Esophagus muscularis mucosa (tissue), 4 donors: ENCODE data around the gene F9. TPM values are rescaled to one million over a fixed set of nuclear protein-coding genes. Genes with fewer than 3 reads are reported as not detected.

Source experiments
- DNase-seq: peaks from one replicate; pipeline ENCODE4 v3.0.0-alpha.2; 2017; ENCODE audit errors: extremely low spot score
- H3K27ac ChIP-seq, 4 donors: fragments of 200-600 bp; sonication (generic); replicated peaks in 1 of 4; 1 replicate in 3 of 4; 2 replicates in 1 of 4; pipeline ENCODE4 v1.5.1; 2016 to 2019; ENCODE audit warnings: mild to moderate bottlenecking in 1 of 4
- H3K27me3 ChIP-seq, 4 donors: fragments of 200-600 bp; sonication (generic); one replicate each; pipeline versions ENCODE4 v1.5.1 to v1.6.0; 2016 to 2019
- H3K36me3 ChIP-seq, 4 donors: fragments of 200-600 bp; sonication (generic); one replicate each; pipeline ENCODE4 v1.5.1; 2016 to 2019
- H3K4me1 ChIP-seq, 4 donors: fragments of 200-600 bp; sonication (generic); one replicate each; pipeline ENCODE4 v1.5.1; 2016 to 2019
- H3K4me3 ChIP-seq, 4 donors: fragments of 200-600 bp; sonication (generic); 1 replicate in 2 of 4; 2 replicates in 2 of 4; pipeline ENCODE4 v1.5.1; 2016 to 2019; ENCODE audit warnings: mild to moderate bottlenecking in 4 of 4, moderate library complexity in 1 of 4
- H3K9me3 ChIP-seq, 4 donors: fragments of 200-600 bp; sonication (generic); 1 replicate in 3 of 4; 2 replicates in 1 of 4; pipeline ENCODE4 v1.5.1; 2016 to 2019
- CTCF ChIP-seq, 3 experiments: fragments of 200-600 bp in 2 of 3; fragments of 450-650 bp in 1 of 3; sonication (generic) in 2 of 3; IDR thresholded peaks; one replicate each; pipeline ENCODE4 v1.5.1; 2017 to 2019; ENCODE audit warnings: antibody characterized with exemption in 3 of 3, mild to moderate bottlenecking in 2 of 3, moderate library complexity in 1 of 3
- EP300 ChIP-seq: sonication (generic); formaldehyde crosslinking; IDR thresholded peaks from one replicate; pipeline ENCODE4 v1.6.1; 2017; ENCODE audit warnings: antibody characterized with exemption
- POLR2A ChIP-seq: fragments of 450-650 bp; IDR thresholded peaks from one replicate; pipeline ENCODE4 v1.6.1; 2017; ENCODE audit warnings: antibody characterized with exemption, moderate library complexity, mild to moderate bottlenecking, low read depth
- POLR2AphosphoS5 ChIP-seq, 2 donors: sonication (generic); formaldehyde crosslinking; IDR thresholded peaks; one replicate each; pipeline ENCODE4 v1.6.1; 2017; ENCODE audit warnings: antibody characterized with exemption in 2 of 2
- WGBS: methylation state at CpG from one replicate; pipeline ENCODE4 v1.1.5; 2018; 5-methylcytosine and 5-hydroxymethylcytosine counted together
- intact Hi-C: fragments of 100-400 bp; cut with DNase I; formaldehyde crosslinking; loops from one replicate; pipeline ENCODE4 v1.15.1; 2023
- total RNA-seq, 4 donors: library from RNA; depleted of rRNA; stranded (reverse); fragments of >200 nt; gene quantifications; one replicate each; pipeline versions ENCODE4 v1.1.0 to v1.2.1, GENCODE V29; 2016

F9 gene
- total RNA-seq, 4 donors from 2014 or later: not detected

DNA sequence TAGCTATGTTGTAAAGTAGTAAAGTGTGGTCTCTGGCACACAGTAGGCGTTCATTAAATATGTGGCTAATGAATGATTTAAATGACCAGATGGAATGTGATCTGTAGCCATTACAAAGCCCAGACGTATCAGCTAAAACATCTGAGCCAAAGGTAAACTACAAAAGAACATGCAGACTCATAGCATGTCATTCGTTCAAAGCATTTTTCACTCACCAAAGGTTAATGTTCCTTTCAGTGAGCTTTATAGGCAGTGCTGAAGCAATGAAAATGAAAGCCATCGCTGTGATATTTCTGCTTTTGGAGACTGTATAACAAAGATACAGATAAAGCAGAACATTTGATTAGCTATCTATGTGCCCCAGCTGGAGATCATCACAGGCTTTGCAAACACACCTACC, 50.5 kb downstream of the F9 start:
- Histone ChIP-seq H3K4me3 (no peak overlapping the region), H3K27ac (no peak overlapping the region), H3K9me3 (no peaks in the 10 kb centered on the region), H3K27me3 (no peaks in the 10 kb centered on the region), H3K36me3 (no peaks in the 10 kb centered on the region), H3K4me1 (no peaks in the 10 kb centered on the region)
- no peak for DNase-seq
- intact Hi-C loops: no loop called here
- WGBS: 38% methylated on average over 4 of the region's 4 CpGs
- no peak for TF ChIP-seq POLR2A

DNA sequence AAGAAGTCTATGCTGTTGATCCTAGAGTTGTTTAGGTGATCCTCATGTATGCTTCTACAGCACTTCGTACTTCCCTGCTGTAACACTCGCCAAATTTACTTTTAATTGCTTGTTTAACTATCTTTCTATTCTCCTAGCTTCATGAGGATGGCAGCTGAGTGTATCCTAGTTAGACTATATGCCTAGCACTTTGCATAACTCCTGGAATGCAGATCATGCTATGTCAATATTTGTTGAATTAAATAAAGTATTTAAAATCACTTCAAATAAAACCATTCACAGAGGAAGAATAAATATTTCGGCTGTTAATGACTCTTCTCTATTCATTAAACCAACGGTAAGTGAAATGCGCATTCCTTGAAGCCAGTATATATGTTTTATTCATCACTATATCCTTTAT, 55.1 kb downstream of the F9 start:
- DNase-seq: no peak
- WGBS: 61% methylated on average over 5 of the region's 5 CpGs
- Histone ChIP-seq H3K36me3 (no peaks in the 10 kb centered on the region), H3K4me1 (no peaks in the 10 kb centered on the region), H3K27me3 (no peaks in the 10 kb centered on the region), H3K4me3 (no peak overlapping the region), H3K9me3 (no peaks in the 10 kb centered on the region), H3K27ac (no peak overlapping the region)
- TF ChIP-seq EP300 (no peak), POLR2A (no peak), POLR2AphosphoS5 (IDR thresholded peaks at IDR 0.05) (no peak), CTCF (IDR thresholded peaks at IDR 0.05) (no peak)
- intact Hi-C loops: no loop called here

DNA sequence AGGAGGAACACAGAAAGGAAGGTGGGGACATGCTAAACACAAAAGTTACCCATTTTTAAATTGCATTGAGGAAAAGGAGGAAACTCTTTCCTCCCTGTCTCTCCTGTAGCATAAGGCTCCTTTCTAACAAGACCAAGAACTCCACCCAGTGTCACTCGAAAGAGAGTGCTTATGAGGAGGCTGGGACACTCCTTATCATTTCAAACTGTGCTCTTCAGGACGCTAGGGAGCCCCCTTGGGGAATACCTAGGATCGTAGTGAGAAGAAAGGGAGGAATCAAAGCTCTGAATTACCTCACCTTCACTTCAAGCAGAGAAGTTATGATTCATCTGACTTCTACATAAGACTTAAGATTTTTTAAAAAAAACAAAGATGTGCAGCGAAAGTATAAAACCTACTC, 65.5 kb downstream of the F9 start:
- DNase-seq: no peak
- Histone ChIP-seq H3K4me1 (no peaks in the 10 kb centered on the region), H3K4me3 (no peak overlapping the region), H3K9me3 (no peaks in the 10 kb centered on the region), H3K27me3 (no peaks in the 10 kb centered on the region), H3K36me3 (no peaks in the 10 kb centered on the region), H3K27ac (no peak overlapping the region)
- intact Hi-C loops: no loop called here
- WGBS: 38% methylated on average over 4 of the region's 4 CpGs
- no peak for TF ChIP-seq CTCF (IDR thresholded peaks at IDR 0.05)
- TF ChIP-seq EP300: no peak
- TF ChIP-seq POLR2AphosphoS5 (IDR thresholded peaks at IDR 0.05): no peak
- TF ChIP-seq POLR2A: no peak

GRCh38 chrX:139600105-139600504, 69.6 kb downstream of the F9 start:
- H3K27ac ChIP-seq: no peak overlapping the region
- H3K4me3 ChIP-seq: no peak overlapping the region
- DNase-seq: no peak
- no peaks in the 10 kb centered on the region for H3K36me3 ChIP-seq
- H3K27me3 ChIP-seq: no peaks in the 10 kb centered on the region
- intact Hi-C loops: no loop called here
- no peaks in the 10 kb centered on the region for H3K9me3 ChIP-seq
- no peaks in the 10 kb centered on the region for H3K4me1 ChIP-seq
- WGBS: 57% methylated on average over 1 of the region's 1 CpG
- no peak for TF ChIP-seq POLR2AphosphoS5 (IDR thresholded peaks at IDR 0.05)
- TF ChIP-seq POLR2A: no peak
- TF ChIP-seq EP300: no peak
- TF ChIP-seq CTCF (IDR thresholded peaks at IDR 0.05): no peak

Other genes starting within 250 kb of the F9 start
- under 1 TPM in 3 of 4 donors, not detected in 1; 0.33 to 0.83 (median 0.39) TPM for gene MCF2, start 177.4 kb downstream of the F9 start, total RNA-seq